ENCODE data around the gene MTCL1. TPM values are rescaled to one million over a fixed set of nuclear protein-coding genes. Genes with fewer than 3 reads are reported as not detected.

Gene MTCL1
- total and polyA plus RNA-seq, 10 of the 15 experiments (the other 5 are each of a cell fraction or from before 2014, with no cell fraction given): 0.03 to 0.36 (median 0.13) TPM; not detected in 4

- no peaks in the 10 kb centered on the region for H3K4me1 ChIP-seq (ENCODE audit: control insufficient read depth, insufficient read depth, low read length)
- H3K9me3 ChIP-seq (replicated peaks; ENCODE audit: control insufficient read depth, insufficient read depth, low read length): no peaks in the 10 kb centered on the region
- ChIA-PET CTCF (interaction anchor here (1.9 kb wide), 1 partner anchor 49 kb away, joined by 5 read pairs; no protein-coding TSS in a partner anchor), RAD21 (ENCODE audit: unreplicated experiment) (no interaction called here), SMC1A (ENCODE audit: uncharacterized antibody, unreplicated experiment) (interaction anchor here (0.5 kb wide), 1 partner anchor 995 kb away, joined by 3 read pairs; no protein-coding TSS in a partner anchor), POLR2A (no interaction called here)
- H3K9ac ChIP-seq (ENCODE audit: control insufficient read depth, insufficient read depth, low read length): no peak overlapping the region
- no peak overlapping the region for H3K4me2 ChIP-seq (ENCODE audit: control insufficient read depth, insufficient read depth)
- DNase-seq (ENCODE audit: low read depth, low spot score): no peak
- TF ChIP-seq SMAD1 (IDR thresholded peaks at IDR 0.05; ENCODE audit: low read depth, partially characterized antibody) (no peak), HCFC1 (IDR thresholded peaks at IDR 0.05; ENCODE audit: low read length) (no peak), SP1 (IDR thresholded peaks at IDR 0.05; ENCODE audit: low read depth, low read length) (no peak), CEBPB (IDR thresholded peaks at IDR 0.05; ENCODE audit: borderline replicate concordance in 1 of 2, low read depth in 2 of 2, low read length in 2 of 2) (no peak), GABPA (IDR thresholded peaks at IDR 0.05; ENCODE audit: low read depth) (no peak), STAT3 (IDR thresholded peaks at IDR 0.05; ENCODE audit: low read depth, low read length) (no peak), ZNF274 (IDR thresholded peaks at IDR 0.05; ENCODE audit: insufficient read depth, insufficient read length) (no peak)
- FAIRE-seq: no peak
- in situ Hi-C loops (cut with MboI): no loop called here
- H3K4me3 ChIP-seq: no peak overlapping the region
- H2AFZ ChIP-seq (ENCODE audit: control insufficient read depth, low read depth, low read length): no peak overlapping the region
- WGBS (ENCODE audit: insufficient coverage, insufficient replicate concordance, low lambda C conversion rate, missing lambda C conversion rate): 29% methylated on average over 5 of the region's 5 CpGs
- no peaks in the 10 kb centered on the region for H3K36me3 ChIP-seq (ENCODE audit: control insufficient read depth in 2 of 2, insufficient read depth in 2 of 2, low read length in 1 of 2)
- no peaks in the 10 kb centered on the region for H3K79me2 ChIP-seq (ENCODE audit: control insufficient read depth, insufficient read depth, low read length)
- no peak for ATAC-seq
- no peaks in the 10 kb centered on the region for H3K27me3 ChIP-seq (replicated peaks in 1 of 2; ENCODE audit: control insufficient read depth in 2 of 2, insufficient read depth in 2 of 2, low read length in 1 of 2)
- BruUV-seq (replicated peaks): no TSS peak
- intact Hi-C loops (cut with micrococcal nuclease; ENCODE audit: unreplicated experiment): no loop called here
- no peak overlapping the region for H3K27ac ChIP-seq (ENCODE audit: control insufficient read depth, insufficient read depth)
- H4K20me1 ChIP-seq (ENCODE audit: control insufficient read depth, insufficient read depth): no peaks in the 10 kb centered on the region
Observed at GRCh38 chr18:8721716-8722115, 16.4 kb downstream of the MTCL1 start.

GRCh38 chr18:8722946-8723820, 17.8 kb downstream of the MTCL1 start:
- no peak overlapping the region for H3K4me2 ChIP-seq (ENCODE audit: control insufficient read depth, insufficient read depth)
- no peaks in the 10 kb centered on the region for H3K4me1 ChIP-seq (ENCODE audit: control insufficient read depth, insufficient read depth, low read length)
- H3K79me2 ChIP-seq (ENCODE audit: control insufficient read depth, insufficient read depth, low read length): no peaks in the 10 kb centered on the region
- WGBS (ENCODE audit: insufficient coverage, insufficient replicate concordance, low lambda C conversion rate, missing lambda C conversion rate): 63% methylated on average over 13 of the region's 13 CpGs
- no peaks in the 10 kb centered on the region for H4K20me1 ChIP-seq (ENCODE audit: control insufficient read depth, insufficient read depth)
- H3K9me3 ChIP-seq (replicated peaks; ENCODE audit: control insufficient read depth, insufficient read depth, low read length): no peaks in the 10 kb centered on the region
- H3K36me3 ChIP-seq (ENCODE audit: control insufficient read depth in 2 of 2, insufficient read depth in 2 of 2, low read length in 1 of 2): no peaks in the 10 kb centered on the region
- RAD21 ChIA-PET (ENCODE audit: unreplicated experiment): no interaction called here
- no peak overlapping the region for H3K9ac ChIP-seq (ENCODE audit: control insufficient read depth, insufficient read depth, low read length)
- POLR2A ChIA-PET: no interaction called here
- H3K27me3 ChIP-seq (replicated peaks in 1 of 2; ENCODE audit: control insufficient read depth in 2 of 2, insufficient read depth in 2 of 2, low read length in 1 of 2): no peaks in the 10 kb centered on the region
- H3K27ac ChIP-seq (ENCODE audit: control insufficient read depth, insufficient read depth): no peak overlapping the region
- in situ Hi-C loops (cut with MboI) (no loop called here), intact Hi-C loops (cut with micrococcal nuclease; ENCODE audit: unreplicated experiment) (no loop called here)
- SMC1A ChIA-PET (ENCODE audit: uncharacterized antibody, unreplicated experiment): no interaction called here
- FAIRE-seq: no peak
- ATAC-seq: no peak
- H3K4me3 ChIP-seq: no peak overlapping the region
- CTCF ChIA-PET: no interaction called here
- DNase-seq (ENCODE audit: low read depth, low spot score): no peak
- BruUV-seq (replicated peaks): no TSS peak
- no peak overlapping the region for H2AFZ ChIP-seq (ENCODE audit: control insufficient read depth, low read depth, low read length)
- TF ChIP-seq GATAD2B (conservative IDR thresholded peaks at IDR 0.05; ENCODE audit: low read depth) (no peak), FOXK2 (IDR thresholded peaks at IDR 0.05) (no peak), PKNOX1 (IDR thresholded peaks at IDR 0.05) (no peak), NFIC (IDR thresholded peaks at IDR 0.05; ENCODE audit: low read depth, low read length) (no peak), SMAD5 (IDR thresholded peaks at IDR 0.05; ENCODE audit: low read depth) (no peak), ZBTB33 (IDR thresholded peaks at IDR 0.05) (no peak), SIN3A (IDR thresholded peaks at IDR 0.05; ENCODE audit: low read depth, low read length) (no peak), EP300 (IDR thresholded peaks at IDR 0.05; ENCODE audit: borderline replicate concordance in 1 of 2, control insufficient read depth in 1 of 2, low read depth in 2 of 2, low read length in 2 of 2) (no peak)

Measured in GM12878 (cell line).